Adipose tissue (tissue), 3 donors: ENCODE measurements around the gene CPSF2. TPM values are rescaled to one million over a fixed set of nuclear protein-coding genes. Genes with fewer than 3 reads are reported as not detected.

Experiments
- H3K27ac ChIP-seq: one replicate; pipeline ENCODE4 v1.5.1; 2013; ENCODE audit warnings: low read depth, low read length
- WGBS, 3 donors: extraction: QIAGEN DNeasy Blood & Tissue Kit; methylation state at CpG; one replicate each; pipeline ENCODE4 v1.1.7; 2013; 5-methylcytosine and 5-hydroxymethylcytosine counted together
- polyA plus RNA-seq, 3 donors: library from polyadenylated mRNA; stranded (reverse); fragments of 200-250 nt; gene quantifications; one replicate each; pipeline ENCODE4 v1.2.3, GENCODE V29; 2013
- donor health status: healthy with polysubstance abuse.
- donor health status: Bipolar disorder and iron deficiency.
- donor health status: healthy.

Gene CPSF2
- 10 to 100 TPM in 1 of 3 donors, 1 to 10 TPM in 2; 5.8 to 10.9 (median 9.4) TPM for polyA plus RNA-seq

GRCh38 chr14:92121670-92122350 lies at the start of gene CPSF2, which contains the start of gene NDUFB1:
Gene CPSF2, plus strand, starts transcription at chr14:92121969. Its CDS starts 9,016 bp downstream, at chr14:92130985.
Gene NDUFB1, minus strand, starts transcription at chr14:92121706. Its CDS starts 4,069 bp downstream, at chr14:92117637.
- peak within 1 kb of the TSS; percentile 94 for H3K27ac ChIP-seq
- 0% methylated on average over 51 to 55 of the region's 55 CpGs for WGBS, 3 donors

GRCh38 chr14:92074555-92074954 lies 47.2 kb upstream of the CPSF2 start:
- no peak overlapping the region for H3K27ac ChIP-seq

GRCh38 chr14:92088494-92088893 lies 33.3 kb upstream of the CPSF2 start:
- H3K27ac ChIP-seq, result no peak overlapping the region
- WGBS, 3 donors, result 76 to 91% (median 87%) methylated on average over 5 of the region's 5 CpGs

GRCh38 chr14:92093320-92093719 lies 28.4 kb upstream of the CPSF2 start:
- WGBS, 3 donors, result 47 to 52% (median 50%) methylated on average over 1 of the region's 1 CpG

GRCh38 chr14:92099802-92100201 lies 22.0 kb upstream of the CPSF2 start:
- H3K27ac ChIP-seq, result no peak overlapping the region

More at GRCh38 chr14:92093320-92093719, 28.4 kb upstream of the CPSF2 start:
- no peak overlapping the region for H3K27ac ChIP-seq

GRCh38 chr14:92103363-92103989 lies 18.3 kb upstream of the CPSF2 start:
- 78 to 79% (median 79%) methylated on average over 7 of the region's 7 CpGs for WGBS, 3 donors
- no peak overlapping the region for H3K27ac ChIP-seq

- H3K27ac ChIP-seq, result peak overlapping the region; percentile 66
- WGBS, 3 donors, result 49 to 54% (median 52%) methylated on average over 16 of the region's 16 CpGs
Measured at GRCh38 chr14:92105073-92105892, 16.5 kb upstream of the CPSF2 start.

GRCh38 chr14:92105893-92106142 lies 16.0 kb upstream of the CPSF2 start:
- H3K27ac ChIP-seq, result peak overlapping the region; percentile 66
- 0% methylated on average over 10 of the region's 10 CpGs for WGBS, 3 donors

GRCh38 chr14:92106143-92106926 lies 15.4 kb upstream of the CPSF2 start, which contains the start of gene ATXN3:
Gene ATXN3, minus strand, starts transcription at chr14:92106582. Its CDS starts 30 bp downstream, at chr14:92106552.
- H3K27ac ChIP-seq, result peak within 1 kb of the TSS; percentile 66
- WGBS, 3 donors, result 1% methylated on average over 43 to 66 of the region's 66 CpGs

- no peak overlapping the region for H3K27ac ChIP-seq
- WGBS, 3 donors, result 18 to 34% (median 27%) methylated on average over 11 of the region's 11 CpGs
Measured at GRCh38 chr14:92108345-92109254, 13.2 kb upstream of the CPSF2 start.

- no peak overlapping the region for H3K27ac ChIP-seq
- WGBS, 3 donors, result 81 to 85% (median 81%) methylated on average over 5 of the region's 5 CpGs
Measured at GRCh38 chr14:92109490-92109889, 12.3 kb upstream of the CPSF2 start.

- H3K27ac ChIP-seq, result peak overlapping the region; percentile 94
- WGBS, 3 donors, result 0 to 1% (median 0%) methylated on average over 36 of the region's 36 CpGs
Measured at GRCh38 chr14:92121207-92121669, 531 bp upstream of the CPSF2 start.

- WGBS, 3 donors, result 0 to 1% (median 1%) methylated on average over 22 of the region's 22 CpGs
- H3K27ac ChIP-seq, result no peak overlapping the region
Measured at GRCh38 chr14:92122351-92122677, 545 bp downstream of the CPSF2 start.

- no peak overlapping the region for H3K27ac ChIP-seq
- 28 to 42% (median 41%) methylated on average over 9 of the region's 9 CpGs for WGBS, 3 donors
Measured at GRCh38 chr14:92122761-92123160, 992 bp downstream of the CPSF2 start.

GRCh38 chr14:92134456-92134855 lies 12.7 kb downstream of the CPSF2 start:
- no peak overlapping the region for H3K27ac ChIP-seq
- WGBS, 3 donors, result 36 to 86% (median 76%) methylated on average over 1 of the region's 1 CpG

GRCh38 chr14:92135269-92135668 lies 13.5 kb downstream of the CPSF2 start:
- 49 to 61% (median 60%) methylated on average over 1 of the region's 1 CpG for WGBS, 3 donors
- no peak overlapping the region for H3K27ac ChIP-seq

GRCh38 chr14:92143309-92143708 lies 21.5 kb downstream of the CPSF2 start:
- no peak overlapping the region for H3K27ac ChIP-seq
- WGBS, 3 donors, result 69 to 77% (median 72%) methylated on average over 4 of the region's 4 CpGs

- H3K27ac ChIP-seq, result no peak overlapping the region
- 76 to 78% (median 77%) methylated on average over 3 of the region's 3 CpGs for WGBS, 3 donors
Measured at GRCh38 chr14:92143962-92144361, 22.2 kb downstream of the CPSF2 start.
